DMS114 treated with DMSO at 0.1 percent for 48 hours (cell line): ENCODE measurements around the gene ILDR2.

Experiments
- DNase-seq: peaks from one replicate; lab custom pipeline; 2025; ENCODE audit not compliant: unreplicated experiment; lab: John Stamatoyannopoulos, UW

Gene ILDR2

DNA sequence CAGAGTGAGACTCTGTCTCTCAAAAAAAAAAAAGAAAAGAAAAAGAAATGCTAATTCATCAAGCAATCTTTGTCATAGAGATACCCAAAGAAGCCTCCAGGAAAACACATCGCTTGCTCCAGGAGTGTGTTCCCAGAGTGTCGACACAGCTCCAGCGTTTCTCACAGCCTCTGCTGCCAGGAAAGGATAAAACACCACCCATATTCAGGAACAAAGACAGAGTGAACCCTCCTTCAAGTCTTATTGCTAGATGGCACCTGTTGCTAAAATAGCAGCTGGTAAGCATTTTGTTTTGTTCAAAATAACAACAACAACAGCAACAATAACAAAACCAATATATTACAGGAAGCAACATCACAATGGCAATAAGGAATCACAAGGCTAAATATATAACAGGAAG lies 3.1 kb downstream of the ILDR2 start:
- no peak for DNase-seq

DNA sequence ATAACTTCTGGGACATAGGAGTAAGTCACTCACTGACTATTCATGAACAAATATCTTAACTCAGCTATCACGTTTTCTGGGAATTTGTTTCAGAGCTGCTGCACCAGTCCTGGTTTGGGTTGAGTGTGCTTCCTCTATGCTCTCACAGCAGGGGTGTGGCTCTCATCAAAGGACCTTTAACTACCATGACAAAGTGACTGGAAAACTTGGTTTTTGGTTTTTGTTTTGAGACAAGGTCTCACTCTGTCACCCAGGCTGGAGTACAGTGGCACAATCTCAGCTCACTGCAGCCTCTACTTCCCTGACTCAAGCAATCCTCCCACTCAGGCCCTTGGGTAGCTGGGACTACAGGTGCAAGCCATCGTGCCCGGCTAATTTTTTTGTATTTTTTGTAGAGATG lies 4.1 kb downstream of the ILDR2 start:
- no peak for DNase-seq

DNA sequence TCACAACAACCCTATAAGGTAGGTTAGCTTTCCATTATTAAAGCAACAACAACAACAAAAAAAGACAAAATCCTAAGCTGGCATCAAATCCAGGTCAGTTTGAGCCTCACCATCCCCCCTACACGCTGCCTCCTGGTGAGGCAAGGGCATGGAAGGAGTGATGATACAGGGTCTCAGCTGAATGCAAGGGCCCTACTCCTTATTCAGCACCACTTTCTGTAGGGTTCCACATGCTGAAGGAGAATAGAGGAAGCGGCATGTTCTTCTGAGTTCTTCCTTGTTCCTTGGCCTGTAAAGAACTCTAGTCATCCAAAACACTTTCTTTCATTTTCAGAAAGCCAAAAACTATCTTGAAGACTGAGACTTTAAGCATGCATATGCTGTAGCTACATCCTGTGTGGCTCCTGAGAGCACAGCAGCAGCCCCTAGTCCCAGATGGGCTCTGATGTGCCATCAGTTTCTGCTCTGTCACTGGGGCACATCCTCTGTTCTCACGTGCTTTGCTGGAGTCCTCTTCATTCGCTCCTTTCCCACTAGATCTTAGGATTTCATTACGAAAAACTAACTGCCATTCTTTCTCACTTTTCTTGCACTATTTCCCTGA lies 6.2 kb downstream of the ILDR2 start:
- DNase-seq, result no peak

DNA sequence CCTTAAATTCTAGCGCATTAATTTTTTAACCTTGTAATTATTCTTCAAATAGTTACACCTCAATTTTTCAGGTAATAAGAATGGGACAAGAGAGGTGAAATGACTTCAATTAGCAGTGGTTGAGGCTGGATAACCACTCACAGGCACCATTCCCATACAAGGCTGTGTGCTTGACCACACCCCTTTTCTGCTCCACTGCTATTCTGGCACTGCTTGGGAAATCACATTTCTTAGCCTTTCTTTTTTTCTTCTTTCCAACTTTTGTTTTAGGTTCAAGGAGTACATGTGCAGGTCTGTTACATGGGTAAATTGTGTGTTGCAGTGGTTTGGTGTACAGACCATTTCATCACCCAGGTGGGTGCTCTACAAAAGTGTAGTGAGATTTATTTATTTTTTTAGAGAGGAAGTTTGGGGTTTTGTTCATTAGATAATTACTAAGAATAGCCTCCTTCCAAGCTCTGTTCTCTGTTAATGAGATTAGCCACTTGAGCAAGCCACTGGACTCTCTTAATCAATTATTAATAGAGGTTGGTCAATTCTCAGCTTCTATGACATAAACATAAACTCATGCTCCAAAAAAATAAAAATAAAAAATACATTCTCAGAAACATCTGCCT lies 14.4 kb downstream of the ILDR2 start:
- no peak for DNase-seq

DNA sequence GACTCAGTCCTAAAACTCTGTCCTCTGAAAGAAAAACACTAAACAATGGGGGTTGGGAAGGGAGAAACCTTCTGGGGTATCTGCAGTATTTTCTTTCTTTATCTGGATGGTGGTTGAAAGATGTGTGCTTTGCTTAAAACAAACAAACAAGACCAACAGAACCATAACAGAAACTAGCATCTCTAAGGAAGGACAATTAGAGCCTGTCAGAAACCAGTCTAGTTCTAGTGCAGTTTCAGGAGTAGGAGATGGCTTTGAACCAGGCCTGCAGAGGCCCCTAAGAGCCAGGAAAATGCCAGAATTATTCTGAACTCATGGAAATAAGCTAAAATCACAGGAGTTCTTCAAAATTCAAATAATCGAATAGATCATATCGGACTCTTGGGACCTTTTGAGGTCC lies 18.5 kb downstream of the ILDR2 start:
- no peak for DNase-seq

DNA sequence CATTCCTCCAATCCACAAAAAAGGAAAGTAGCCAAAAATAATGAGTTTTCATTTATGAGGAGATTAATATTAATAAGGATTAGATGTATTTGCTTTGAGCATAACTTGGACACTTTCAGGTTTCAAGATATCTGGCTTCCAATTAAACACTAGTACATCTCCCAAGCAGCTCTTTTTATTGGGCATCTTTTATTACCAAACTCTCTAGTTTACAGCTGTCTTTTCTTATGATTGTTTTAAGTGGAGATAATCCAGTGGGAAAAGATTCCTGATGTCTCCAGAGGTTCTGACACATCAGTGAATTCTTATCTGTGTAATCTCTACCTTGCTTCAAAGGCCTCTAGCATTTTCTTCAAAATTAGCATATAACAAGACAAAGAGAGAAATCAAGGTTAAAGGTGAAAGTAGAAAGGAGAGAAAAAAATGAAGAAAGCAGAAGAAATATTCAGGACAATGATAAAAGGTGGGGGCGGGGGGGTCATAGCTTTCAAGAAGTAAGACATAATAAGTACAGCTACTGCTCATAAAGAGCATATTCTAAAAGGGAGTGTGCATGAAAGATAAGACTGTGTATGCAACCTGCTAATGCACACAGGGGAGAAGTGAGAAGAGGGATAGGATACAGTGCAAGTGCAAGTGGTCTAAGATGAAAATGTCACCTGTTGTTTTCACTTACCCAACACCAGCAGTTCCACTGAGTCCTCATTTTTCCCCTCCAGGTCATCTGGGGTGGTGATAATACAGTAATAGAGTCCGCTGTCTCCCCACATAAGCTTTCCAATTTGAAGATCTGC lies 19.1 kb downstream of the ILDR2 start:
- no peak for DNase-seq

DNA sequence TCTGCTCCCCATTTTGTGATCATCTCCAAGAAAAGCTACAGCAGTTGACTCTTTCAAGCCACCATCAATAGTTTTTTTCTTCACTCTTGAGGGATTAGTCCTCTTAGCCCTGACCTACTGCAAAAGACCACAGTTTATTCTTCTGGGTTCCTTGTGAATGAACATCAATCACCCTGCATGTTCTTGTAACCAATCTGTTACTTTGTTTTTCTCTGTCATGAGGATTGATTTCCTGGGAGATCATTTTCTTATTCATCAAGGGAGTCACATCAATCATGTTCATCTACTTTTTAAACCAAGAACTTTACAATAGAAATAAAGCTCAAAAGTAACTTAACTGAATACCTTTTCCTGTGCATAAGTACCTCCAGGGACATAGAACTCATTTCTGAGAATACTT lies 21.8 kb downstream of the ILDR2 start:
- DNase-seq, result no peak

DNA sequence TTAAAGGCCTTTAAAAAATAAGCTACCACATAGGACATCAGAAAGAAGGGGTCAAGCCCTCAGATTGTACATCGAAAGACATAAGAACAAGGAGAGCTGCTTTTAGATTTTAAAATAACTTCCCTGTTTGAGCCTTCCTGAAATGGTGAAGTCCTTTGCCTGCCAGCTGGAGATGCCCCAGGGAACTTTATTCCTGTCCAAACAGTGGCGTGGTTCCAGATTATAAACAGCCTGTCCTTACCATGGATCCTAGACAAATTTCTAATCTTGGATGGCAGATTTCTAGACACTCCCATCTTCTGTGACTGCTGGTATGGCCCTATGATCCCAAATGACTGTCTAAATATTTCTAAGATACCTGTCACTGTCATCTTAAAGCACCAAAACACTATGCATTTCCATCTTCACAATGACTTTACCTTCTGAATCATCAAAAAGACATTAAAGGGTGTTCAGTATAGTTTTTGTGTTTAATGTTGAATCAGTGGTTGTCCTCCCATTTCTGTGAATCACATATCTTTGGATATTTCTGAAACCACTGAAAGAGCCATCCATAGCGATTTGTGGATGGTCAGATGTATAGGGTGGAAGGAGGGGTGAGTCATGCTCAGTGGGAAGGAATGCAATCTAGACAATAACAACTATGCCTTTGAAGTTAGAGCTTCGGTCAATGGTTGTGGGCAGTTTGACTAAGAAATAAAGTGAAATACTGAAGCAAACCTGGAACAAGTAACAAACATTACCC lies 23.2 kb downstream of the ILDR2 start:
- no peak for DNase-seq

DNA sequence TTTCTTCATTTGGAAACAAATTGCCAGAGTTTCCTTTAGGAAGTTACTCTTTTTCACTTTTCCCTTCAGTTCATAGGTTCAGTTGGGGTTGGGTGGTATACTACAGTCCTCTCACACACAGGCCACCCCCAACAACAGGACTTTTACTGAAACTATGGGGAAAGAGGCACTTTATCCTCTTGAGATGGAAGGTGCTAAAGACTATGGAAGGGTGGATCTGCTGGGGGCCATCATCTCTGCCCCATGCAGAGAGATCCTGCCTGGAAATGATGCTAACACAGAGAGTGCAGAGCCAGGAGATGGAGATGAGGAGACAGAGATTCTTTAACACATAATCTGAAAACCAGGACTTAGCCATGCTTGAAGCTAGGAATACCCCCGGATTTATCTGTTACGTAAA lies 24.3 kb downstream of the ILDR2 start:
- DNase-seq, result no peak

DNA sequence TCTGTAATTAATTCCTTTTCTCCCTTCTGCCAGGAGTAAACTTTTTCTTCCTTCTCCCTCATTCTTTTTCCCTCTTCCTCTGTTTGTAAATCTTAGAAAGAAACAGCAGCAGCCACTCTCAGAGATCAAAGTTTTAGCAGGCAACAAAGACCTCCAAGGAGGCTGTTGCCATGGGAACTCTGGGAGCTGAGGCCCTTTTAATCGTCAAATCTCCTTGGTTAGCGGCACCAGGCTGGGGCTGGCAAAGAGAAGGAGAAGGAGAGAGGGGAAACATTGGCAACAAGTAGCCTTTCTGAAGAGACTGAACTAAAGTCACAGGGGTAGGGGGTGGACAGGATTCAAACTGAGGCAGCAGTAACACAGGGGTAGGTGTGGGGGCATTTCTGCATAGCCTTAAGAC lies 25.2 kb downstream of the ILDR2 start:
- no peak for DNase-seq

DNA sequence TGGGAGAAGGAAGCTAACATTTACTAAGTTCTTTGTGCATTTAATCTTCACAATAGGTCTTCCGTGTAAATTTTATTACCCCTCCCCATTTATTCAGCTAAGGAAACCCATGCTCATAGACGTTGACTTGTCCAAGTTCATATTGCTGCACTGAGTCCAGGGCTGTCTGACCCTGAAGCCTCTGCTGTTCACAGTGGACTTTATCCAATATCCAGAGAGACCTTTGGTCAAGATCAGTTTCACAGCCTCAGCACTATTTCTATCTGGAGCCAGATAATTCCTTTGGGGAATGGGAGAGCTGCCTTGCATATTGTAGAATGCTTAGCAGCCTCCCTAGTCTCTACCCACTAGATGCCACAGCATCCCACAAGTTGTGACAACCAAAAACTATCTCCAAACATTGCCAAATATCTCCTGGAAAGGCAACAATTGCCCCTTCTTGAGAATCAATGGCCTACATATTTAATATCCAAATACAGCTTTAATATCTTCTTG lies 26.4 kb downstream of the ILDR2 start:
- no peak for DNase-seq

DNA sequence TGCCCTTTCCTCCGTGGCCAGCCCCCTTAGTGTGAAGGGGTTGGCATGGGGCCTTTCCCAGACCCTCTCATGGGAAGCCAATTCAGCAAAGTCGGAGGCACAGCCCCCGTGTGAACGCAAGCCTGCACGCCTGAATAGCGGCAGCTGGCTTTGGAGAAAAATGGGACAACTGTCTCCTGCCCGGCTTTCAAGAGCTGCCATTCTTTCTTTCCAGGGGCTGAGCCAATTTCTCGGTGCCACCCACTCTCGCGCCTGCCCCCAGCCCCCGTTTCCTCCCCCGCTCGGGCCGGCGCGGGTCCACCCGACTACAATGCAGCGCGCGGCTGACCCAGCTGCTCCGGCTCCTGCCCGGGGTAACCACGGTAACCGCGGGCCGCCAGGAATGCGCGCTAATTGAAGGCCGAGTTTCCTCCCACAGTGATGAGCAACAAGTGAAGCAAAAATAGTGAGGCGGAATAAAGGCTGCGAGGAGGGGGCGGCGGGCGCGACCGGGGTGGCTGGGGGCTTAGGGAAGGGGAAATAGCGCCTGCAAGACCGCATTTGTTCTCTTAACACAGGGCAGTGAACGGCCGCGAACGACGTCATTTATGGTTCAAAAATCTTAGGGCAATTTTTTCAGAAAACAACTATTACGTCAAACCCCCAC lies 27.8 kb downstream of the ILDR2 start:
- DNase-seq, result no peak

DNA sequence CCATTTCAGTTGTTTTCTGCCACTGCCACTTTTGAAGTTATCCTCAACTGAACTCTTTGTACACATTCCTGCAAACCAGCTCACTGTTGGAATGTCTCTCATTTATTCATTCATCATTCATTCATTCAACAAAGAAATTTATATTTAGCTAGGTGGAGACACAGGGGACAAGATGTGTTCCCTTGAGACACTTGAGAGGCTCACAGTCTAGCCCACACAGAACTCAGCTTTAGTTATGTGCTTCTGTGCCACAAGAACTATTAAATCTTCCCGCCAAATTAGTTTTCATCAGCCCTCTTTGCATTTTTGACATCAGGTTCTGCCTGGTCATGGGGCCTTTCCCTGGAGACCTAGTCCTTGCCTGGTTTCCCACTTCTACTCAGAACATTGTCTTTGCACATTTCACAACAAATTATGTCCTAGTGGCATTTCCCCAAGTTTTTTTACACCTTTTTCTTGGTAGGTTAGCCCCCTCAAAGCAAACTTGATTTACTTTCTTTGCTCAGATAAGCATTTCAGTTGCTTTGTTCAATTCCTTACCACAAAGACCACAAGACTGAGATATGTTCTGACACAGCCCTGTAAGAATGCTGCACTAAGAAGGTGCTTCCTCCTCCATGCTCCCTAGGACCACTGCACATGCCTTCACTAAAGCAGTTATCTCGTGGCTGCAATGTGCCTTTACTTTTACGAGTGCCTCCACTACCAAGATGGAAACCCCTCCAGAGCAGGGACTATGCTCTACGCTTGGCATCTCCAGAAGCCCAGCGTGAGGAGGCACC lies 31.0 kb downstream of the ILDR2 start:
- no peak for DNase-seq

DNA sequence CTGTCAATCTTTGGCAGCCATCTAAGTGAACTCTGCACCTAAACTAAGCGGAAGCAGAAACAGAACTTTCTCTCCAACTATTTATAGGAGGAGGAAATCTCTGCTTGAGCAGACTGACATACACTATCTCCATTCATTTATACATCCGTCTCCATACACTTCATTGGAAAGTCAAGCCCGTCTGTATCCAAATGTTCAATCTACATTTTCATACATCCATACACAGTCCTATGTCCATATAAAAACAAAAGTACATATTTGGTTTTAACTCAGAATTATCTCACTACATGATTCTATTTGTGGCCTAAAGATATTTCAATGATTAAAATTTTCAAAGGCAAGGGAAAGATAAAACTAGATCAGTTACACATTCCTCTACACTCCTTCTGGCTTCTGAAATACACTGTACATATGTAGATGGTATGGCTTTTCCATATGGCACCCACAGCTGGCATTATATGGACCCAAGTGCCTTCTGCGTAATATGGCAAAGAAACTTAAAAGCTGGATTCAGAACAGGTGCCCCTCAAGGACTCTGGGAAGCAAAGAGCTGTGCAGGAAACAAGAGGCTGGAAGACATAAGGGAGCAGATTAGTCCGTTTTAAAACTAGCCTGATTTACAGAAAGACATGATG lies 35.5 kb downstream of the ILDR2 start:
- no peak for DNase-seq

DNA sequence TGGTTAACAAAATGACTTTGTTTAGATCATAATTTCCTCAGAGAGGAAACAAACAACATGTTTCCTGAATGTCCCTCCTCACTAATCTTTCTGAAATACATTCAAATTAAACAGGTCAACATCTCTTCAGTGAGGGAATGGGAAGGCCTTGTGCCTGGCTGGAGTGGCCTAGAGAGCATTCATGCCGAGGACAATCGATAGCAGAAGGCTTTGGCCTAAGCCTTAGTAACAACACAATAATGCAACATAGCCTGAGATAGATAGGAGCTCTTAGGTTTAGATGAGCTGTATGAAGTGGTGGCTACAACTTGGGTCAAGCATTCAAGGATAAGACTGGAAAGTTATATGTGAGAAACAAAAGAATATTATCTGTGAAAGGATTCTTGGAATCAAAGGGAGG lies 37.4 kb downstream of the ILDR2 start:
- no peak for DNase-seq

DNA sequence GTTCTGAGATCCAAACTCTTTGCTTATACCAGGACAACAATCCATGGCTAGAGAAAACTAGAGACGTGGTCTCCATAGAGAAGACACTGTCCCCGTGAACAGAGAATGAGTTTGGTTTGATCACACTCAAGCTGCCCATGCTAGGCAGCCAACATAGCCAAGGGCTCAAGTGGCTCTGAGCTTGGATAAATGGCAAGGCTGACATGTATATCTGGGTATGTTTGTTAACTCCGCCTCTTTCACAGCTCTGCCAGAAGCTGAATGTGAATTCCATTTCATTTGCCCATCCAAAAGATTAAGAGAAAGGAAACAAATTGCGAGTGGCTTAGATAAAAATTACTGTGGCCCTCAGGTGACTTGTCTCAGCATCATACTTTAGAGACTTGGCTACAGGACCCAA lies 38.0 kb downstream of the ILDR2 start:
- DNase-seq, result no peak

DNA sequence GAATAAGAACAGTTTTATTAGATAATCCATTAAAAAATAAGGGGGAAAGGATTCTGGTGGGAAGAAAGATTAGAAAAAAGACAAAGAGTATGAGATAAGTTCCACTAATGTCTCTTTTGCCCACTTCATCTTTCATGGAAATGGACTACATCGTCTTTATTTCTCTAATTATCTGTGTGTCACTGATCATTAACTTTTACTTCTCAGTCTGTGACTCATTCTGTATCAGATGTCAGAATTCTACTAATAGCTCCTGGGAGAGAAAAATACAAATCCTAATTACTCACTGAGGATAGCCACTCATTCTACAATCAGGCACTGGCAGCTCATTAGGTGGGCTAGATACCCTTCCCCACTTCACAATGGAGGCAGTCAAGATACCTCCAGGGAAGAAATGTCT lies 41.7 kb downstream of the ILDR2 start:
- no peak for DNase-seq

DNA sequence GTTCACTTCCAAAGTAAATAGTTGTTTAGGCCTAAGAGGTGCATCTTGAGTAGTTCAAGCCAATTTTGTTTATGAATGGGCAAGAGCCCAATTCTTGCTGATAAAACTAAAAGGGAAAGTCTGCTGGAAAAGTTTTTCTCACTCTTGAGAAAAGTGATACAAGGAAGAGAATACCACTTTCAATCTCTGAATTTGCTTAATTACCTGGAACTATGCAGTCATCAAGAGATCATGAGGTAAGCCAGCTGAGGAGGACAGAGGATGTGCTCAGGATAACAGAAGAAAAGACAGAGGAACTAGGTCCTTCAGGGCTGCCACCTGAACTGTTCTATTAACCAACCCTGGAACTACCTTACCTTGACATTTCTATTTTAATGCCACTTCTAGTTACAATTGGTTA lies 42.2 kb downstream of the ILDR2 start:
- DNase-seq, result no peak

DNA sequence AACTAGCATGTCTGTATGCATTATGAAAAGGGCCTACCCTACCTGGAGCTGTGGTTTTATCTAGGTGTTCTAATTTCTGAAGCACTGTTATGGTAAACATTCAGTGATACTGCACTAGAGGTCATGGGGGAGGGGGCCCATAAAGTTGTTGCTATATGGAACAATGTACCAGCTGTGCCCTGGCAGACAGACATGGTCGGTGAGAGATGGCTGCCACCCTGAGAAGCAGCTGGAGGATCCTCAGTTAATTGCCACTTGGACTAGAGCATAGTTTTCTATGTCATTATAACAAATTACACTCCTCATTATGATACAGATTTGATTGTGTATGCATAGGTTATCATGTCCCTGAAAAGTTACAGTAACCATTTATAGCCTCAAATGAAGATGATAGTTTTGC lies 45.4 kb downstream of the ILDR2 start:
- no peak for DNase-seq

DNA sequence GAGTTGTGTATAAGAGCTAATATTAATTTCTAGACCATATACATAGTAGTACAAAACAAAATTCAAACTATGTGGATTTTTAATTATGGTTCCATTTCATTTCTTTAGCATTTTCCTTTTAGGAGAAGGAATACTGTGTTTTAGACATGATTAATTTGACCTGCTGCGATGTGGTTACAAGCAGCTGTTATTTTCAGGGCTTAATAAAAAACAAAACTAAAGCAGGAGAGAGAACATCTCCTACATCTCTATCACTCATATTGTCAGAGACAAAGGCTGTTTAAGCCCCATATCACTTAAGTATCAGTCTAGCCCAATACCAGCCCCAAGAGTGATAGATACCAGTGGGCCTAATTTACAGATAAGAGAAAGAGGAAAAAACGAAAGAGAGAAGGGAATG lies 47.6 kb downstream of the ILDR2 start:
- no peak for DNase-seq
